Tibial artery (tissue), 4 donors: ENCODE results near the gene TNS3.
A peak's percentile ranks its signal among the peaks of the same experiment; 100 is the strongest.

Source experiments
- DNase-seq, 2 donors: peaks; one replicate each; pipeline ENCODE4 v3.0.0-alpha.2; 2019
- H3K27ac ChIP-seq, 2 donors: fragments of 200-600 bp; sonication (generic) in 1 of 2; 1 replicate in 1 of 2; 2 replicates in 1 of 2; pipeline ENCODE4 v1.5.1; 2018 to 2019; ENCODE audit warnings: mild to moderate bottlenecking in 1 of 2
- H3K27me3 ChIP-seq, 2 donors: fragments of 200-600 bp; sonication (generic) in 1 of 2; one replicate each; pipeline versions ENCODE4 v1.5.1 to v1.6.0; 2016 to 2019
- H3K36me3 ChIP-seq, 3 donors: fragments of 200-600 bp; sonication (generic) in 2 of 3; one replicate each; pipeline ENCODE4 v1.5.1; 2016 to 2019; ENCODE audit warnings: mild to moderate bottlenecking in 2 of 3
- H3K4me1 ChIP-seq, 4 donors: fragments of 200-600 bp; sonication (generic) in 2 of 4; 1 replicate in 3 of 4; 2 replicates in 1 of 4; pipeline ENCODE4 v1.5.1; 2016 to 2019
- H3K4me3 ChIP-seq, 2 donors: fragments of 200-600 bp; sonication (generic) in 1 of 2; 1 replicate in 1 of 2; 2 replicates in 1 of 2; pipeline ENCODE4 v1.5.1; 2018 to 2019; ENCODE audit warnings: mild to moderate bottlenecking in 2 of 2
- H3K9me3 ChIP-seq, 3 donors: fragments of 200-600 bp; sonication (generic) in 1 of 3; one replicate each; pipeline ENCODE4 v1.5.1; 2016 to 2019
- CTCF ChIP-seq, 2 experiments: fragments of 200-600 bp in 1 of 2; fragments of 450-650 bp in 1 of 2; IDR thresholded peaks; one replicate each; pipeline ENCODE4 v1.5.1; 2017 to 2019; ENCODE audit warnings: antibody characterized with exemption in 2 of 2, mild to moderate bottlenecking in 1 of 2, moderate library complexity in 1 of 2
- intact Hi-C: fragments of 100-400 bp; cut with DNase I; formaldehyde crosslinking; loops from one replicate; pipeline ENCODE4 v1.15.0; 2023; ENCODE audit warnings: low total_unique reads

The TNS3 gene

DNA sequence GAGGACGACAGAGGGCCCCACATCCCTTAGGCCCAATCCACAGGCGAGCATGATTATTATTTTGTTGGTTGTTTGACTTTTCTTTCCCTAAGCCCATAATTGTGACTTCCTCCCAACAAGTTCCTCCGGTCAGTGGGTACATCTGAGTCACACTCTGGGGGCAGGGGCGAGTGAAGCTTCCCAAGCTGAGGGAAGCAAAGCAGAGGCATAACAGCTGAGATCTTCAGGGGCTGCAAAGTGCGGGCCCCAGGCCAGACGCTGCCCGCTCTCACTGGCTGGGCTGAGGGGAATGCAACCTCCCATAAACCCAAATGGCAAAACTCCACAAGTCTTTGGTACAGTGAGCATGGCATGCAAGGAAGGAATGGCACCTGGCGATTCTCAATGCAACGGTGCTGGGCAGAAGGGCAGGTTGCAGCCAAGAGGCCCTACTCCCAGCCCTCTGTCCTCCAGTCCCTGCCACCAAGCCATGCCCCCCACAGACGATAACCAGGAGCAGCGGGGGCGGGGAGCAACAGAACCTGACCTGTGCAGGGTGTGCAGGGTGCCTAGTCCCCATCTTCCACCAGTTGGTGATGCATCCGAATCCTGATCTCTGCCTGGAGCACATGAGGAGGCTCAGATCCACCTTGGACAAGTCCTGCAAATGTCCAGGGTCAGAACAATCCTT, 25.3 kb downstream of the TNS3 start:
- no peak for DNase-seq
- Histone ChIP-seq H3K27ac (peak overlapping the region in 1 of 2 donors; percentile 27), H3K36me3 (no peaks in the 10 kb centered on the region), H3K27me3 (no peaks in the 10 kb centered on the region), H3K9me3 (no peaks in the 10 kb centered on the region), H3K4me1 (peaks cover 8 to 74% (median 28%) of the 10 kb centered on the region in 4 donors), H3K4me3 (no peak overlapping the region)
- intact Hi-C loops: no loop called here
- no peak for TF ChIP-seq CTCF (IDR thresholded peaks at IDR 0.05)

DNA sequence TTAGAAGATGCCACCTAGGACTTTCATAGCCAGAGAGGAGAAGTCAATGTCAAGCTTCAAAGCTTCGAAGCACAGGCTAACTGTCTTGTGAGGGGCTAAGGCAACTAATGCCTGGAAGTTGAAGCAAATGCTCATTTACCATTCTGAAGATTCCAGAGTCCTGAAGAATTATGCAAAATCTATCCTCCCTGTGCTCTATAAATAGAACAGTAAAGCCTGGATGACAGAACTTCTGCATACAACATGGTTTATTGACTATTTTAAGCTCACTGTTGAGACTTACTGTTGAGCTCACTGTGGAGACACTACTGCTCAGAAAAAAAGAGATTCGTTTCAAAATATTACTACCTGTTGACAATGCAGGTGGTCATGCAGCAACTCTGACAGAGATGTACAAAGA, 28.6 kb downstream of the TNS3 start:
- H3K27ac ChIP-seq: peak overlapping the region in 1 of 2 donors; percentile 22
- no peak overlapping the region for H3K4me3 ChIP-seq
- intact Hi-C loops: no loop called here
- no peak for DNase-seq
- no peaks in the 10 kb centered on the region for H3K36me3 ChIP-seq
- H3K9me3 ChIP-seq: no peaks in the 10 kb centered on the region
- no peak for TF ChIP-seq CTCF (IDR thresholded peaks at IDR 0.05)
- H3K4me1 ChIP-seq: peaks cover 7 to 73% (median 42%) of the 10 kb centered on the region in 4 donors
- no peaks in the 10 kb centered on the region for H3K27me3 ChIP-seq

DNA sequence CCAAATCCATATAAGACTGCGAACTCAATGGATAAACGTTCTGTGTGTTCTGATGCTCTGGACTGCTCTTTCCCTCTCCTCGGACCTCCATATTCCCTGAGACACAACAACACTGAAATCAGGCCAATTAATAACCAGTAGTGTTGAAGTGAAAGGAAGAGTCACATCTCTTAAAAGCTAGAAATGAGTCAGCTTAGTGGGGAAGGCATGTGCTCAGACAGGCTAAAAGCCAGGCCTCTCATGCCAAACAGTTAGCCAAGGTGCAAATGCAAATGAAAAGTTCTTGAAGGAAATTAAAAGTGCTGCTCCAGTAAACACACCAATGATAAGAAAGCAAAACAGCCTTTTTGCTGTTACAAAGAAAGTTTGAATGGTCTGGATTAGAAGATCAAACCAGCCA, 29.3 kb downstream of the TNS3 start:
- Histone ChIP-seq H3K4me3 (no peak overlapping the region), H3K36me3 (no peaks in the 10 kb centered on the region), H3K27me3 (no peaks in the 10 kb centered on the region), H3K9me3 (no peaks in the 10 kb centered on the region), H3K27ac (peak overlapping the region in 1 of 2 donors; percentile 22), H3K4me1 (peaks cover under 1 to 73% (median 37%) of the 10 kb centered on the region in 4 donors)
- no peak for TF ChIP-seq CTCF (IDR thresholded peaks at IDR 0.05)
- intact Hi-C loops: no loop called here
- DNase-seq: no peak

DNA sequence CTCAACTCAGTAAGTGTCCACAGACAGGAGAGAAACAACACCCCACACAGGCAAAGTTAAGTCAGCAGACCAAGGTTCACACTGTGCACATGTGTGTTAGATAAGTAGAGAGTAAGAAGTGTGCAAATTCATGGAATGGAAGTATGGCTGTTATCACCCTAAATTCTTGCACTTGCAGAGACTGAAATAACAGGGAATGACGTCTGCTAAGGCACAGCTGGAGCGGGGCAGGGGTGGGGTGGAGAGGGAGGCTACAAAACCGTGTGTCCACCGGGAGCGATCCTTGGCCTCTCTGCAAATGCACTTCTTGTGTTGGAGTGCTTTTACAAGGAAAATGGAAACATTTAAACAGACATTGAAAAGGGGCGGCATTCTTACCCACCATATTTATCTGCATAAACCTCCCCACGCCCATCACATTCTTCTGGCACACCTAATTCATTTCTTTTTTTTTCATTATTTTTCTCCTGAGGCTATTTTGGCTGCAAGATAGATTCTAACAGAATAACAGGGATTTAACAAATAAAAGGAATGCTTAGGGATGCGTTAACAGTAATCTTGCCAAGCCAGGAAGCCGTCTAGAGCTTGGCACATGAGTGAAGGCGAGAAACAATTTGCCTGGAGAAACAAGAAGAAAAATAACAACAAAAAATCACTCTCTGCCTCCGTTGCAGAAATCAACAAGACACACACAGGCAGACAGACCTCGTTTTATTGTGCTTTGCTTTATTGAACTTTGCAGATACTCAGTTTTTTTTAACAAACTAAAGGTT, 30.1 kb downstream of the TNS3 start:
- no peaks in the 10 kb centered on the region for H3K9me3 ChIP-seq
- H3K36me3 ChIP-seq: no peaks in the 10 kb centered on the region
- intact Hi-C loops: no loop called here
- TF ChIP-seq CTCF (IDR thresholded peaks at IDR 0.05): no peak
- no peak overlapping the region for H3K27ac ChIP-seq
- H3K4me3 ChIP-seq: no peak overlapping the region
- peaks cover 0 to 68% (median 29%) of the 10 kb centered on the region in 4 donors for H3K4me1 ChIP-seq
- DNase-seq: no peak
- H3K27me3 ChIP-seq: no peaks in the 10 kb centered on the region

DNA sequence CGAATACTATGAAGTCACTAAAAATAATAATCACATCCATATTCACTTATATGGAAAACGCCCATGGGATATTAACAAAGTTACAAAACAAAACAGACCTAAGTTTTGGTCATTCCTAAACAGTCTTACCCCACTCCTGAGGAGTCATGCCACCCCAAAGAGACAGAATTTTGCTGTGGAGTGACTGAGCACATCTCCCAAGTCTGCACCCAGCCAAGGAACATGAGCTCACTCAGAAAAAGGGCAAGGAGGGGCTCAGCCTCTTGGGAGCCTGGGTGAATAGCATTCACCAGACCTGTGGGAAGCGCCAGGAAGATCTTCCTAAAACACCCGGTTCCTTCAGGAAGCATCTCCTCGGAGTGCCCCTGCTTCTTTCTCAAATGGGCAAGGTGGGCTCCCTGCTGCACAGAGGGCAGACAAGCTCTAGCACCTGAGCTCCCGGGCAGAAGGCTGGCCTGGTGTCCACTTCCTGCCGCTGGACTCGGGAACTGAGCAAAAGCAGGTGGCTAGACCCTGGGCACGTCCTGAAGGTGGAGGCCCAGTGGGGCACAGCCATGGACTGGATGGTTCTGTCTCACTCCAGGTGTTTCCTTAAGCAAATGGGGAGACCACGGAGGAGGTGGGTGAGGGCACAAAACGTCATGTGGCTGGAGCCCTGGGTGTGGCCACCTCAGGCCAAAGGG, 31.0 kb downstream of the TNS3 start:
- no peak for DNase-seq
- no peak for TF ChIP-seq CTCF (IDR thresholded peaks at IDR 0.05)
- no peaks in the 10 kb centered on the region for H3K9me3 ChIP-seq
- peaks cover 0 to 59% (median 25%) of the 10 kb centered on the region in 4 donors for H3K4me1 ChIP-seq
- no peaks in the 10 kb centered on the region for H3K36me3 ChIP-seq
- H3K4me3 ChIP-seq: no peak overlapping the region
- H3K27me3 ChIP-seq: no peaks in the 10 kb centered on the region
- intact Hi-C loops: no loop called here
- peak overlapping the region; percentile 25 to 49 for H3K27ac ChIP-seq
